ENCODE data around the gene SEMA3B.

The SEMA3B gene

DNA sequence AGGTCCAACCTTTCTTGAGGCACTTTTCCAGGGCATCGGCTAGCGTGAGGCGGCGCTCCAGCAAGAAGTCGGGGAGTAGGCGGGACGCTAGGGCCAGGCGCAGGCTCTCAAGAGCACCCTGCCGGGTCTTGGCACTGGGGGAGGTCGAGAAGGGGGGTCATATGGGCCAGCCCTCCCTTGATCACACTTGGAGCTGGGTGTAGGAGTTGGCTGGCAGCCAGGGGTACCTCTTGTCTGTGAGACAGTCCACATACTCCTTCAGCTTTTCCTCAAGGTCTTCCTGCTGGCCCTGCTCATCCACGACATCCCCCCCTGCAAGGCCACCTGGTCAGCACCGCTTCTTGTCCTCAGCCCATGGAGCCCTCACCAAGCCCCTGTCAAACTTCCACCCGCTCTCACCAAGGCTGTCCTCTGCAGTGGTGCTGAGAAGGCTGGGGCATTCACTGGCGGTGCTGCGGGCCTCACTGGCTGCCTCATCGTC is 21.3 kb downstream of the SEMA3B start:
- peaks cover 40% of the 10 kb centered on the region for H3K79me2 ChIP-seq (ENCODE audit: low read length)
- no peak overlapping the region for H3K27ac ChIP-seq (ENCODE audit: low read length)
- no peak overlapping the region for H3K9ac ChIP-seq (ENCODE audit: low read length)
- no peak for DNase-seq
- H3K9me3 ChIP-seq (replicated peaks; ENCODE audit: insufficient read depth, low read length) = no peaks in the 10 kb centered on the region
- H3K4me3 ChIP-seq (ENCODE audit: low read length) = no peak overlapping the region
- no peaks in the 10 kb centered on the region for H3F3A ChIP-seq (ENCODE audit: insufficient read depth, low read length)
- no peaks in the 10 kb centered on the region for H4K20me1 ChIP-seq (ENCODE audit: insufficient read depth, low read length)
- no peaks in the 10 kb centered on the region for H3K9me2 ChIP-seq (replicated peaks; ENCODE audit: insufficient read depth, low read length)
- no peaks in the 10 kb centered on the region for H3K27me3 ChIP-seq (replicated peaks; ENCODE audit: insufficient read depth, low read length)
- H3K4me1 ChIP-seq (ENCODE audit: low read length) = peaks cover 5% of the 10 kb centered on the region; the same call in 1 of the 2 replicates
- peak overlapping the region; percentile 91; the same call in 1 of the 2 replicates for H3K4me2 ChIP-seq (ENCODE audit: low read depth, low read length)
- H3K36me3 ChIP-seq (replicated peaks; ENCODE audit: insufficient read depth, low read length) = peaks cover 15% of the 10 kb centered on the region
- TF ChIP-seq EZH2 (optimal IDR thresholded peaks at IDR 0.05; ENCODE audit: low read depth, low read length) (no peak), EZH2phosphoT487 (IDR thresholded peaks at IDR 0.05; ENCODE audit: low read length) (no peak)
- TF ChIP-seq, protein P1, sequence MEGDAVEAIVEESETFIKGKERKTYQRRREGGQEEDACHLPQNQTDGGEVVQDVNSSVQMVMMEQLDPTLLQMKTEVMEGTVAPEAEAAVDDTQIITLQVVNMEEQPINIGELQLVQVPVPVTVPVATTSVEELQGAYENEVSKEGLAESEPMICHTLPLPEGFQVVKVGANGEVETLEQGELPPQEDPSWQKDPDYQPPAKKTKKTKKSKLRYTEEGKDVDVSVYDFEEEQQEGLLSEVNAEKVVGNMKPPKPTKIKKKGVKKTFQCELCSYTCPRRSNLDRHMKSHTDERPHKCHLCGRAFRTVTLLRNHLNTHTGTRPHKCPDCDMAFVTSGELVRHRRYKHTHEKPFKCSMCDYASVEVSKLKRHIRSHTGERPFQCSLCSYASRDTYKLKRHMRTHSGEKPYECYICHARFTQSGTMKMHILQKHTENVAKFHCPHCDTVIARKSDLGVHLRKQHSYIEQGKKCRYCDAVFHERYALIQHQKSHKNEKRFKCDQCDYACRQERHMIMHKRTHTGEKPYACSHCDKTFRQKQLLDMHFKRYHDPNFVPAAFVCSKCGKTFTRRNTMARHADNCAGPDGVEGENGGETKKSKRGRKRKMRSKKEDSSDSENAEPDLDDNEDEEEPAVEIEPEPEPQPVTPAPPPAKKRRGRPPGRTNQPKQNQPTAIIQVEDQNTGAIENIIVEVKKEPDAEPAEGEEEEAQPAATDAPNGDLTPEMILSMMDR (IDR thresholded peaks at IDR 0.05; ENCODE audit: low read length) = no peak
- no peak overlapping the region for H2AFZ ChIP-seq (ENCODE audit: low read length)

DNA sequence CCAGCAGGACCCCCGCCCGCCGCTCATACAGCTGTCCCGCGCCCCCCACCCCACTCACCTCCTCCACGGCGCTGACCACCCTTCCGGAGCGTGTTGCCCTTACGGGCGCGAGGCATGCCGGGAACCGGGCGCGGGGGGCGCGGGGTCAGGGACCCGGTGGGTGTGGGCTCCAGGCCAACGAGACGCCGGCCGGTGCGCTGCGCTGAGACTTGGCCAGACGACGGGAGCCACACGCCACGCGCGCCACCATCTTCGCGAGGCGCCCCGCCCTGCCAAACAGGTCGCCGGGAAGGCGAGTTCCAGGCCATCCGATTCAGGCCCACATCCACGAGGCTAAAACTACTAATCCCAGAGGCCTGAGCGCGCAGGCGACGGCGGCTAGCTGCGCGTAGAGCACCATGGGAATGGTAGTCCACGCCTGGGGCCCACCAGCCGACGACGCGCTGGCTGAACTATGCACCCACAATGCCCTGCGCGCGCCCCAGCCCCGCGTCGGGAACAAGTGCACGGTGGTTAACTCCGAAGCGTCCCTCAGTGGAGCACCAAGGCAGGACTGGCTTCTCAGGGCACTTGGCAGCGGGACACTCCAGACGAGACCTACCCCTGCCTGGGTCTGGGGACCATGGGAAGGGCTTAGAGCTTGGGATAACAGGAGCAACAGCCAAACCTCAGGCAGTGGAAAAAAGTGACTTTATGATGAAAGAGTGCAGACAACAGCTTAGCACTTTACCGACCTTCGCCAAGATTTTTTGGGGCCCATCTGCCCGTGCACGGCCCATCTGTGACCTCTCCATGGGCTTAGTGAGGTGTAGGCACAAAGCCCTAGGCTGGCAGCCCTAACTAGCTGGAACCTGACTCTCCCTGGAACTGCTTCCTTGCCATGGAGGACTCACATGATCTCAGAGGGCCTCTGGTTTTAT is 23.5 kb downstream of the SEMA3B start, which contains the start of gene IFRD2:
Gene IFRD2 (minus strand): TSS at position 271 of the 920 bp plus-strand sequence. CDS start 155 bp downstream, at position 116.
- Histone ChIP-seq H3K4me2 (ENCODE audit: low read depth, low read length) (peak within 1 kb of the TSS; percentile 97), H3K79me2 (ENCODE audit: low read length) (peaks cover 40% of the 10 kb centered on the region), H4K20me1 (ENCODE audit: insufficient read depth, low read length) (no peaks in the 10 kb centered on the region), H3K9me2 (replicated peaks; ENCODE audit: insufficient read depth, low read length) (no peaks in the 10 kb centered on the region), H3K9ac (ENCODE audit: low read length) (peak within 1 kb of the TSS; percentile 95), H3F3A (ENCODE audit: insufficient read depth, low read length) (no peaks in the 10 kb centered on the region), H3K27me3 (replicated peaks; ENCODE audit: insufficient read depth, low read length) (no peaks in the 10 kb centered on the region), H3K36me3 (replicated peaks; ENCODE audit: insufficient read depth, low read length) (peaks cover 15% of the 10 kb centered on the region), H3K4me3 (ENCODE audit: low read length) (peak within 1 kb of the TSS; percentile 100), H3K4me1 (ENCODE audit: low read length) (peaks cover 5% of the 10 kb centered on the region; the same call in 1 of the 2 replicates), H3K9me3 (replicated peaks; ENCODE audit: insufficient read depth, low read length) (no peaks in the 10 kb centered on the region), H2AFZ (ENCODE audit: low read length) (peak within 1 kb of the TSS; percentile 82), H3K27ac (ENCODE audit: low read length) (peak within 1 kb of the TSS; percentile 38; the same call in 1 of the 2 replicates)
- DNase-seq = peak; percentile 99
- TF ChIP-seq EZH2phosphoT487 (IDR thresholded peaks at IDR 0.05; ENCODE audit: low read length) = no peak
- TF ChIP-seq, protein P1 (IDR thresholded peaks at IDR 0.05; ENCODE audit: low read length) = no peak
- no peak for TF ChIP-seq EZH2 (optimal IDR thresholded peaks at IDR 0.05; ENCODE audit: low read depth, low read length)

DNA sequence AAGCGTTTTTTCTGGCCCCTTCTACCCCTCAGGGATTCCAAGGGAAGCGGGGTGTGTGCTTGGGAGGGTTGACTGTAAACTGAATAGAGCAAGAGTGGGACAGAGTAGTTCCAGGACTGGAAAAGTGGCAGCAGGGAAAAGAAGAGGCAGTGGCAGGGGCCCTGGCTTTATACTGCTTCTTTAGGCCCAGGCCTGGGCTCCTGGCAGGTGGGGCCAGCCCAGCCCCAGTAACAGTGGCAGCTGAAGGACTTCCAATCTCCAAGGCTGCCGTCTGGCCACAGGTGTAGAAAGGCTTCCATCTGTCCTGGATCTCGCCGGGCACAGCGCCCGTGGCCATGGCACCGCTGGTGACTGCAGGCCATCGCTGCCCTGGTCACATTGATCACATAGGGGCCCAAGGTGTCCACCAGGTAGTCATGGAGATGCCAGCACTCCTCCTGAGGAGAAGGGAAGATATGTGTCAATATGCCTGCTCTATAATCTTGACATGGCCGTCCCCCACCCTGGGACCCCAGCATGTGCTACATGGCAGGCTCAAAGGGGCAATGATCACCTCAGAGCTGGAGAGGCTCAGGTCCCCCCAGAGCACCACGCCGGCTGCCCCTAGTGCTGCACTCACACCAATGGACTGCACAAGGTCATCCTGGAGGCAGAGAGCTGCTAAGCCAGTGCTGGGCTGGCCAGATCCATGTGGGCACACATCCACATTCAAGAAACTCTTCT is 24.3 kb downstream of the SEMA3B start:
- no peaks in the 10 kb centered on the region for H4K20me1 ChIP-seq (ENCODE audit: insufficient read depth, low read length)
- no peak overlapping the region for H3K27ac ChIP-seq (ENCODE audit: low read length)
- no peaks in the 10 kb centered on the region for H3K9me3 ChIP-seq (replicated peaks; ENCODE audit: insufficient read depth, low read length)
- H3K4me2 ChIP-seq (ENCODE audit: low read depth, low read length) = peak overlapping the region; percentile 97
- H3K79me2 ChIP-seq (ENCODE audit: low read length) = peaks cover 40% of the 10 kb centered on the region
- H3K9me2 ChIP-seq (replicated peaks; ENCODE audit: insufficient read depth, low read length) = no peaks in the 10 kb centered on the region
- peaks cover 12% of the 10 kb centered on the region for H3K36me3 ChIP-seq (replicated peaks; ENCODE audit: insufficient read depth, low read length)
- H3F3A ChIP-seq (ENCODE audit: insufficient read depth, low read length) = no peaks in the 10 kb centered on the region
- DNase-seq = no peak
- H3K4me3 ChIP-seq (ENCODE audit: low read length) = peak overlapping the region; percentile 65
- H3K4me1 ChIP-seq (ENCODE audit: low read length) = peaks cover 7% of the 10 kb centered on the region
- H3K27me3 ChIP-seq (replicated peaks; ENCODE audit: insufficient read depth, low read length) = no peaks in the 10 kb centered on the region
- H2AFZ ChIP-seq (ENCODE audit: low read length) = peak overlapping the region; percentile 61
- TF ChIP-seq EZH2phosphoT487 (IDR thresholded peaks at IDR 0.05; ENCODE audit: low read length) (no peak), EZH2 (optimal IDR thresholded peaks at IDR 0.05; ENCODE audit: low read depth, low read length) (no peak)
- TF ChIP-seq, protein P1 (IDR thresholded peaks at IDR 0.05; ENCODE audit: low read length) = no peak
- H3K9ac ChIP-seq (ENCODE audit: low read length) = peak overlapping the region; percentile 65; the same call in 1 of the 2 replicates
